Stomach smooth muscle (tissue), 2 donors: Measurements from ENCODE around the gene PTPRN2.
"Not testable (repeated sequence)": the region's sequence is repeated elsewhere in the genome, so short reads cannot be mapped to it uniquely, and the experiment has no call there.

Experiments
- H3K27ac ChIP-seq: one replicate; pipeline ENCODE4 v1.7.0; 2013; ENCODE audit warnings: mild to moderate bottlenecking, low read length, inconsistent platforms
- H3K27me3 ChIP-seq, 2 donors: one replicate each; pipeline ENCODE4 v1.7.0; 2013; ENCODE audit warnings: low read length in 2 of 2; ENCODE audit not compliant: insufficient read depth in 2 of 2, control insufficient read depth in 1 of 2
- H3K36me3 ChIP-seq, 2 donors: one replicate each; pipeline ENCODE4 v1.7.0; 2013; ENCODE audit warnings: low read length in 2 of 2; ENCODE audit not compliant: control insufficient read depth in 2 of 2, insufficient read depth in 2 of 2
- H3K4me1 ChIP-seq: one replicate; pipeline ENCODE4 v1.7.0; 2013; ENCODE audit warnings: low read length; ENCODE audit not compliant: control insufficient read depth, insufficient read depth
- H3K4me3 ChIP-seq, 2 donors: one replicate each; pipeline ENCODE4 v1.7.0; 2013; ENCODE audit warnings: low read length in 2 of 2
- H3K9ac ChIP-seq, 2 donors: one replicate each; pipeline ENCODE4 v1.7.0; 2013; ENCODE audit warnings: low read length in 2 of 2, mild to moderate bottlenecking in 1 of 2
- H3K9me3 ChIP-seq, 2 donors: one replicate each; pipeline ENCODE4 v1.7.0; 2013; ENCODE audit warnings: low read length in 2 of 2; ENCODE audit not compliant: control insufficient read depth in 2 of 2
- donor health status: healthy.
- donor health status: Pancreatic carcinoma.

PTPRN2 gene

DNA sequence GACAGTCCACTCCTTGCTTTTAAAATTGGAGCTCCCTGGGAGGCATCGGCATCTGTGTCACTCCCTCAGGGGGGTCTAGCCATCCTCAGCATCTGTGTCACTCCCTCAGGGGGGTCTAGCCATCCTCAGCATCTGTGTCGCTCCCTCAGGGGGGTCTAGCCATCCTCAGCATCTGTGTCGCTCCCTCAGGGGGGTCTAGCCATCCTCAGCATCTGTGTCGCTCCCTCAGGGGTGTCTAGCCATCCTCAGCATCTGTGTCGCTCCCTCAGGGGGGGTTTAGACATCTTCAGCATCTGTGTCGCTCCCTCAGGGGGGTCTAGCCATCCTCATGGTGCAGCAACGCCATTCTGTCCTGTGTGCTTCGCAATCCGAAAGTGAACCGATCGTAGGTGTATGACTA is 651.9 kb downstream of the PTPRN2 start:
- H3K4me1 ChIP-seq, H3K36me3 ChIP-seq, H3K27ac ChIP-seq, H3K4me3 ChIP-seq, H3K9me3 ChIP-seq, H3K27me3 ChIP-seq, H3K9ac ChIP-seq: not testable (repeated sequence)

DNA sequence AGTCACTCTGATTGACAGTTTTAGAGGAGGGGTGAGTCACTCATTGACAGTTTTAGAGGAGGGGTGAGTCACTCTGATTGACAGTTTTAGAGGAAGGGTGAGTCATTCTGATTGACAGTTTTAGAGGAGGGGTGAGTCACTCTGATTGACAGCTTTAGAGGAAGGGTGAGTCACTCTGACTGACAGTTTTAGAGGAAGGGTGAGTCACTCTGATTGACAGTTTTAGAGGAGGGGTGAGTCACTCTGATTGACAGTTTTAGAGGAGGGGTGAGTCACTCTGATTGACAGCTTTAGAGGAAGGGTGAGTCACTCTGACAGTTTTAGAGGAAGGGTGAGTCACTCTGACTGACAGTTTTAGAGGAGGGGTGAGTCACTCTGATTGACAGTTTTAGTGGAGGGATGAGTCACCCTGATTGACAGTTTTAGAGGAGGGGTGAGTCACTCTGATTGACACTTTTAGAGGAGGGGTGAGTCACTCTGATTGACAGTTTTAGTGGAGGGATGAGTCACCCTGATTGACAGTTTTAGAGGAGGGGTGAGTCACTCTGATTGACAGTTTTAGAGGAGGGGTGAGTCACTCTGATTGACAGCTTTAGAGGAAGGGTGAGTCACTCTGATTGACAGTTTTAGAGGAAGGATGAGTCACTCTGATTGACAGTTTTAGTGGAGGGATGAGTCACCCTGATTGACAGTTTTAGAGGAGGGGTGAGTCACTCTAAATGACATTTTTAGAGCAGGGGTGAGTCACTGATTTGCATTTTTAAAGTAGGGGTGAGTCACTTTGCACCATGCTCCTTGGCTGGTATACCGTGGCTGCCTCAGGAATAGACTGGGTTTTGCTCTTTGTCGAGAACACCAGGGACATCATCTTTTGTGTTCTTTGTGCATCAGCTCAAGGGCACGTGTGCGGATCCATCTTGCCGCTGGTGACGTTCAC is 654.1 kb downstream of the PTPRN2 start:
- not testable (repeated sequence) for H3K9me3 ChIP-seq, H3K9ac ChIP-seq, H3K4me3 ChIP-seq, H3K27ac ChIP-seq, H3K36me3 ChIP-seq, H3K4me1 ChIP-seq, H3K27me3 ChIP-seq

DNA sequence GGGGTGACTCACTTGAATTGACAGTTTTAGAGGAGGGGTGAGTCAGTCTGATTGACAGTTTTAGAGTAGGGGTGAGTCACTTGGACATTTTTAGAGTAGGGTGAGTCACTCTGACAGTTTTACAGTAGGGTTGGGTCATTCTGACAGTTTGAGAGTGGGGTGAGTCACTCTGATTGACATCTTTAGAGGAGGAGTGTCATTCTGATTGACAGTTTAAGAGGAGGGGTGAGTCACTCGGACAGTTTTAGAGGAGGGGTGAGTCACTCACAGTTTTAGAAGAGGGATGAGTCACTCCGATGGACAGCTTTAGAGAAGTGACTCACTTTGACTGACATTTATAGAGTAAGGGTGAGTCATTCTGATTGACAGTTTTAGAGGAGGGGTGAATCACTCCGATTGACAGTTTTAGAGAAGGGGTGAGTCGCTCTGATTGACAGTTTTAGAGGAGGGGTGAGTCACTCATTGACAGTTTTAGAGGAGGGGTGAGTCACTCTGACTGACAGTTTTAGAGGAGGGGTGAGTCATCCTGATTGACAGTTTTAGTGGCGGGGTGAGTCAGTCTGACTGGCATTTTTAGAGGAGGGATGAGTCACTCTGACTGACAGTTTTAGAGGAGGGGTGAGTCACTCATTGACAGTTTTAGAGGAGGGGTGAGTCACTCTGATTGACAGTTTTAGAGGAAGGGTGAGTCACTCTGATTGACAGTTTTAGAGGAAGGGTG is 655.0 kb downstream of the PTPRN2 start:
- Histone ChIP-seq H3K27ac (no peak overlapping the region), H3K36me3 (no peaks in the 10 kb centered on the region), H3K4me1 (no peaks in the 10 kb centered on the region)

DNA sequence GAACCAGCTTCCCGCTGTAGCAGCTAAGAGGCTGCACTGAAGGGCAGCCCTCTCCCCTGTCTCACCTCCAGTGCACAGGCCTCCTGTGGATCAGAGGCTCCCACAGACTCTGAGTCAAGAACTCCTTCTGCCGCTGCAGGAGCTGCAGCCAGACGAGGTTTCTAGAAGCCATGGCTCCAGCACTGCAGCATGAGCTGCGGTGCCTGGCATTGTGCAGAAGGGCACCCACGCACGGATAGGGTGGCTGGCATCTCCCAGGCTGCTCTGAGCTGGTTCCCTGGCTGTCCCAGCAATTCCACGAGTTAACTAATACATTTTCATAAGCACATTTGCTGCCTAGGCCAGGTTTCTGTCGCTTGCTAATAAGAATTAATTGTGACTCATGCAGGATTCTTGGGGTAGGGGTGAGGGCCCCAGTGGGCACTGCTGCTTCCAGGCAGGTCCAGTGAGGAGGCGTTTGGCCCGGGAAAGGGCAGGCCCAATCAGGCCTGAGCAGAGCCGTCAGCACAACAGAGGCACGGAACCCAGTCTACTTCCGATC is 656.6 kb downstream of the PTPRN2 start:
- H3K27ac ChIP-seq: no peak overlapping the region
- H3K36me3 ChIP-seq: no peaks in the 10 kb centered on the region
- H3K9ac ChIP-seq: no peak overlapping the region
- H3K4me1 ChIP-seq: no peaks in the 10 kb centered on the region
- no peaks in the 10 kb centered on the region for H3K27me3 ChIP-seq
- no peak overlapping the region for H3K4me3 ChIP-seq
- H3K9me3 ChIP-seq: no peaks in the 10 kb centered on the region

More for the DNA sequence above, 655.0 kb downstream of the PTPRN2 start:
- Histone ChIP-seq H3K27me3 (no peaks in the 10 kb centered on the region), H3K9ac (no peak overlapping the region), H3K9me3 (no peaks in the 10 kb centered on the region), H3K4me3 (no peak overlapping the region)

DNA sequence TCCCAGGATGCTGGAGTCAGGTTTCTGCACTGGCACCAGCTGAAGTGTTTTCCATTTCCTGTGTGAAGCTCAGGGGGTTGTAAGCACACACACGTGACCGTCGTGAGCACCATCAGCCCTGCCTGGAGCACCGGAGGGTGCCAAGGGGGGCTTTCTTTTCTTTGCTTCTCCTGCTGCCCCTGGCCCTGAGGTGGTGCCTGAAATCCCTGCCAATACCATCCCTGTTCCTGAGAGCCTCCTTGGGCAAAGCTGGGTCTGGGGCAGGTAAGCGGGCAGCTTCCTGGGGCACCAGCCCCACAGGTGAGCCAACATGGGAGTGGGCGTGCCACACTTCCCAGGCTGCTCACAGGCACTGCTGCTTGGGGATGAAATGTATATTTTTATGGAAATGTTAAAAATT is 657.2 kb downstream of the PTPRN2 start:
- Histone ChIP-seq H3K27ac (no peak overlapping the region), H3K36me3 (no peaks in the 10 kb centered on the region), H3K4me3 (no peak overlapping the region), H3K9ac (no peak overlapping the region), H3K27me3 (no peaks in the 10 kb centered on the region), H3K4me1 (no peaks in the 10 kb centered on the region), H3K9me3 (no peaks in the 10 kb centered on the region)

DNA sequence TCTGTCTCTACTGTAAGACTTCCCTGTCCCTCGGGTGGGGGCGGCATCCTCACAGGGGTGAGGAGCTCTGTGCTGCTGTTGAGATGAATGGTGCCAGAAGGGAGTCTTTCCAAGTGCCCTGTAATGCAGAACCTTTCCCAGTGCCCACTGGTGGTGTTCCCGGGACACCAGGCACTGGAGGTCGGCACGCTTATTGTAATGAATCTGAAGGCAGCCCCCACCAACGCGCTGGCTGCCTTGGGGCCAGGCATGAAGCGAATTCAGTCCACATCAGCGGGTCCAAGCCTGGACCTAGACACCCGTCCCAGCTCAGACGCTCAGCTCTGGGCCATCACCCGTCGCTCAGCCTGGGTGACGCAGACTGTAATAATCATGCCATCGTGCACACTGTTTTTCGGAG is 658.0 kb downstream of the PTPRN2 start:
- Histone ChIP-seq H3K27me3 (no peaks in the 10 kb centered on the region), H3K4me3 (no peak overlapping the region), H3K27ac (no peak overlapping the region), H3K4me1 (no peaks in the 10 kb centered on the region), H3K9ac (no peak overlapping the region), H3K36me3 (no peaks in the 10 kb centered on the region), H3K9me3 (no peaks in the 10 kb centered on the region)

DNA sequence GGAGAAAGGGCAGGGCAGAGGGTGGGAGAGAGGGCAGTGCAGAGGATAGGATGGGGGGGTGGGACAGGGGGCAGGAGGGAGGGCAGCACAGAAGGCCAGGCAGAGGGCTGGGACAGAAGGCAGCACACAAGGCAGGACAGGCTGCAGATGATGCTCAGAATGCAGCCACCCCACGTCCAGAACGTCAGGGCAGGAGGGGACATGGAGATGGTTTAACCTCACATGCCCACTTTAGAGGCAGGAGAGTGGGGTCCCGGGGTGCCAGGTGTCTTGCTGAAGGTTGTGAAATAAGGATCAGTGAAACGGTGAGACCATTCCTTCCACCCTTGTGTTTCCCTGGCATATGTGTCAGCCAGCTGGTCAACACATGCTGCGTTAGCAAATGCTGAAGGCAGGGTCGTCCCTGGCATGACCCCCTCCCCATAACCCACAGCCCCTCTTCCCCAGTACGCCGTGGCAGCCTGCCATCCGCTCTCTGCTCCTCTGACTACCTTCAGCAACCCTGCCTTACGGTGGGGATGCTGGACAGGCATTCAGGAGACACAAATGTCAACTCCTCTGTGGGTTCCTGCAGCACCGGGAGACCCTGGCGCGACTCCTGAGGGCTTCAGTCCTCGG is 658.7 kb downstream of the PTPRN2 start:
- H3K9ac ChIP-seq: no peak overlapping the region
- no peak overlapping the region for H3K27ac ChIP-seq
- H3K4me1 ChIP-seq: no peaks in the 10 kb centered on the region
- no peaks in the 10 kb centered on the region for H3K36me3 ChIP-seq
- no peaks in the 10 kb centered on the region for H3K9me3 ChIP-seq
- no peaks in the 10 kb centered on the region for H3K27me3 ChIP-seq
- H3K4me3 ChIP-seq: no peak overlapping the region

DNA sequence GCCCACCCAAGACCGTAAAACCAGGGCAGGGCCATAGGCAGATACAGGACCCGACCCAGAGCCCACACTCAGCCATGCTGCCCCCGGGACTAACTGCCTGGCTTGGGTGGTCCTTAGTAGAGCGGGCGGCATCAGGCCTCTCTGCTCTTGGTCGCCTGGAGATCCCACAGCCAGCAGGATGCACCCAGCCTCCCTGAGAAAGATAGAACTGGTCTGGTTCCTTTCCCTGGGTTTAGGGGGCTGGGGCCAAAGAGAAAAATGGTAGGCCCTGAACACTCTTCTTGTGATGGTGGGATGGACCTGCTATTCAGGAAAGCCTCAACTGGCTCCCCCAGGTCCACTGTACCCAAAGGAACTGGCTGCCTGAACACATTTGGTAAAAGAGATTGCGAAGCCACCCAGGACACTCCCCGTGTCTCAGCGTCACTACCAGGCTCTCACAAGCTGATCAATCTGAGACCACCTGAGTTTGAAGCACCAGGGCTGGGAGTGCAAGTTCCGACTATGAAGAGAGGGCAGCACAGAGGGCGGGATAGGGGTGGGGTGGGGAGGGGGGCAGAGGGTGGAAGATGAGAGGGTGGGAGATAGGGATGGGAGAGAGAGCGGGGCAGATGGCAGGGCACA is 659.3 kb downstream of the PTPRN2 start:
- Histone ChIP-seq H3K27ac (no peak overlapping the region), H3K4me3 (no peak overlapping the region), H3K9me3 (no peaks in the 10 kb centered on the region), H3K27me3 (no peaks in the 10 kb centered on the region), H3K4me1 (no peaks in the 10 kb centered on the region), H3K36me3 (no peaks in the 10 kb centered on the region), H3K9ac (no peak overlapping the region)

DNA sequence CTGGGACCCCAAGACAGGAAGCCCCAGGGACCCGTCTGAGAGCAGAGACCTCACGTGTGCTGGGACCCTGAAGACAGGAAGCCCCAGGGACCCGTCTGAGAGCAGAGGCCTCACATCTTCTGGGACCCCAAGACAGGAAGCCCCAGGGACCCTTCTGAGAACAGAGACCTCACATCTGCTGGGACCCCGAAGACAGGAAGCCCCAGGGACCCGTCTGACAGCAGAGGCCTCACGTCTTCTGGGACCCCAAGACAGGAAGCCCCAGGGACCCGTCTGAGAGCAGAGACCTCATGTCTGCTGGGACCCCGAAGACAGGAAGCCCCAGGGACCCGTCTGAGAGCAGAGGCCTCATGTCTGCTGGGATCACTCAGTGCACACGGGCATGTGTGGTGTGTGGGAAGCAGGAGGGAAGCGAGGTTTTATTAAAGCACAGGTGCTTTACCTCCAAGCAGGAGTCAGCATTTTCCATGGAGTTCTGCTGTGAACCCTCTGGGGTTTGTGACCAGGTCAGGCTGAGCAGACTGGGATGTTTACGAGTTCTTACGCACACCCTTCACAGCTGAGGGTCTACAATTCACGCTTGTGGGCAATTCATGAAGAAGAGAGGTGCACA is 660.2 kb downstream of the PTPRN2 start:
- no peak overlapping the region for H3K27ac ChIP-seq
- H3K27me3 ChIP-seq: no peaks in the 10 kb centered on the region
- H3K4me3 ChIP-seq: no peak overlapping the region
- H3K9me3 ChIP-seq: no peaks in the 10 kb centered on the region
- H3K9ac ChIP-seq: no peak overlapping the region
- H3K36me3 ChIP-seq: no peaks in the 10 kb centered on the region
- H3K4me1 ChIP-seq: no peaks in the 10 kb centered on the region

DNA sequence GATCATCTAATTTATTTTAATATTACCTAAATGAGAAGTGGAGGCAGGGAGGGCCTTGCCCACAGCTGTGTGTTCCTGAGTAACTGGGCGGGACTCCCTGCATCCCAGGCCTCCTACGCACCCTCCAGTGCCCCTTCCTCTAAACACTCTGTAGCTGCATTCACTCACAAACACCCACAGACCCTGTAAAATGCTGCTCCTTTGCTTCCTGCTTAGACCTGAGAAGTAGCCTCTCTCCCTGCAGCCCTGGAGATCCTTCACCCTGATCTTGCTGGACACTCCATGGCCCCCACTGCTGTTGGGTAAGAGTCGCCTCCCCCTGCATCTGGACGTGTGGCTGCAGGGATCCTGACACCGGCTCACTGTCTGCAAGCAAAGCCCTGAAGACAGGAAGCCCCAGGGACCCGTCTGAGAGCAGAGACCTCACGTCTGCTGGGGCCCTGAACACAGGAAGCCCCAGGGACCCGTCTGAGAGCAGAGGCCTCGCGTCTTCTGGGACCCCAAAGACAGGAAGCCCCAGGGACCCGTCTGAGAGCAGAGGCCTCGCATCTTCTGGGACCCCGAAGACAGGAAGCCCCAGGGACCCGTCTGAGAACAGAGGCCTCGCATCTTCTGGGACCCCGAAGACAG is 661.0 kb downstream of the PTPRN2 start:
- H3K27me3 ChIP-seq: no peaks in the 10 kb centered on the region
- no peak overlapping the region for H3K27ac ChIP-seq
- H3K9me3 ChIP-seq: no peaks in the 10 kb centered on the region
- H3K4me3 ChIP-seq: no peak overlapping the region
- no peaks in the 10 kb centered on the region for H3K4me1 ChIP-seq
- H3K36me3 ChIP-seq: no peaks in the 10 kb centered on the region
- H3K9ac ChIP-seq: no peak overlapping the region
